Upper lobe of left lung (tissue), 6 donors: Measurements from ENCODE around the gene ZBTB7B. TPM values are rescaled to one million over a fixed set of nuclear protein-coding genes. Genes with fewer than 3 reads are reported as not detected.

Experiments used
- ATAC-seq, 2 donors: fragments of 200-7000 bp; cut with Tn5 transposase; one replicate each; pipeline ENCODE4 v1.9.1; 2022; ENCODE audit warnings: mild to moderate bottlenecking in 2 of 2, moderate library complexity in 2 of 2; ENCODE audit not compliant: low FRiP score in 2 of 2
- DNase-seq, 2 donors: peaks; one replicate each; pipeline ENCODE4 v3.0.0-alpha.2; 2019 to 2020
- H3K27ac ChIP-seq, 4 donors: fragments of 200-600 bp; sonication (generic); one replicate each; pipeline ENCODE4 v1.5.1; 2016 to 2019
- H3K27me3 ChIP-seq, 4 donors: fragments of 200-600 bp; sonication (generic); one replicate each; pipeline ENCODE4 v1.5.1; 2017 to 2019
- H3K36me3 ChIP-seq, 4 donors: fragments of 200-600 bp; sonication (generic); one replicate each; pipeline ENCODE4 v1.5.1; 2016 to 2019
- H3K4me1 ChIP-seq, 4 donors: fragments of 200-600 bp; sonication (generic); one replicate each; pipeline ENCODE4 v1.5.1; 2018 to 2019
- H3K4me3 ChIP-seq, 4 donors: fragments of 200-600 bp; sonication (generic); one replicate each; pipeline ENCODE4 v1.5.1; 2017 to 2019; ENCODE audit warnings: mild to moderate bottlenecking in 2 of 4, moderate library complexity in 1 of 4
- H3K9me3 ChIP-seq, 4 donors: fragments of 200-600 bp; sonication (generic); one replicate each; pipeline ENCODE4 v1.5.1; 2018 to 2019
- EP300 ChIP-seq, 4 donors: sonication (generic); formaldehyde crosslinking; IDR thresholded peaks; one replicate each; pipeline ENCODE4 v1.5.1; 2017; ENCODE audit warnings: antibody characterized with exemption in 4 of 4, control low read depth in 2 of 4
- POLR2A ChIP-seq, 4 donors: fragments of 450-650 bp; IDR thresholded peaks; one replicate each; pipeline ENCODE4 v1.5.1; 2016 to 2017; ENCODE audit warnings: antibody characterized with exemption in 4 of 4, mild to moderate bottlenecking in 2 of 4
- POLR2AphosphoS5 ChIP-seq, 2 donors: sonication (generic); formaldehyde crosslinking; IDR thresholded peaks; one replicate each; pipeline ENCODE4 v1.5.1; 2017; ENCODE audit warnings: antibody characterized with exemption in 2 of 2
- WGBS, 2 donors: methylation state at CpG; one replicate each; pipeline ENCODE4 v1.1.5; 2017 to 2018; 5-methylcytosine and 5-hydroxymethylcytosine counted together
- total RNA-seq, 6 donors: library from RNA; depleted of rRNA in 4 of 6; stranded (reverse); fragments of >200 nt in 4 of 6; gene quantifications; one replicate each; pipeline versions ENCODE4 v1.1.0 to v1.2.1, GENCODE V29; 2016 to 2021
- TF ChIP-seq, protein P1 (sequence below), 6 experiments: fragments of 450-650 bp in 4 of 6; fragments of 200-600 bp in 2 of 6; sonication (generic) in 2 of 6; IDR thresholded peaks; one replicate each; pipeline ENCODE4 v1.5.1; 2016 to 2019; ENCODE audit warnings: antibody characterized with exemption in 6 of 6
- donor health status: DM: no; HTN: no; CAD: no; lungs with moderate emphysema.
- donor health status: DM: no; HTN: yes; CAD: no; lungs with severe emphysema.

The ZBTB7B gene
- total RNA-seq, 6 donors from 2014 or later = 43.9 to 88.2 (median 66.2) TPM

DNA sequence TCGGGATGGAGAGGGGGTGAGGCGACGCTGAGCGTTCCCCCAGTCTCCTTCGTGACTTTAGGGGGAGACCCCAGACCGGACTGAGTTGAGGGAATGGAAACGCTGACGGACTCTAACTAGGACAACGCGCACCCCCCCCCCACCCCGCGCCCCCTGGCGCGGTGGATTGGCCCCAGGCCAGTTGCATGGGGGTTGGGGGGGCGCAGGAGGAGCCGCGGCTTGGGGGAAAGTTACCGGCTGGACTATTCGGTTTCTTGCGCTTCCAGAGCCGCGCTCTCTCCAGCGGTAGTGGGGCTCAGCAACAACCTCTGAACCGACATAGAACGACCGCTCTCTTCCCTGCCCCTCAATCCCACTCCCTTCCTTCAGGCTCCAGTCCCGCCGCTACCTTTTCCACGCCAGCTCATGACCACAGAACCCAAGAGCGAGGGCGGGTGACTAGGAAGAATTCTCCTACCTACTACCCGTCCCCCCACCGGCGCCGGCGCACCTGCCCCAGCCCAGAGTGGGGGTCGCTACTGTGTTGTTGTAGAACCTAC, 694 bp downstream of the ZBTB7B start:
- Histone ChIP-seq H3K4me1 (peaks cover 58 to 70% (median 63%) of the 10 kb centered on the region in 4 donors), H3K4me3 (peak overlapping the region; percentile 90 to 94 (median 94))
- peak in 1 of 2 donors; percentile 88 for DNase-seq

DNA sequence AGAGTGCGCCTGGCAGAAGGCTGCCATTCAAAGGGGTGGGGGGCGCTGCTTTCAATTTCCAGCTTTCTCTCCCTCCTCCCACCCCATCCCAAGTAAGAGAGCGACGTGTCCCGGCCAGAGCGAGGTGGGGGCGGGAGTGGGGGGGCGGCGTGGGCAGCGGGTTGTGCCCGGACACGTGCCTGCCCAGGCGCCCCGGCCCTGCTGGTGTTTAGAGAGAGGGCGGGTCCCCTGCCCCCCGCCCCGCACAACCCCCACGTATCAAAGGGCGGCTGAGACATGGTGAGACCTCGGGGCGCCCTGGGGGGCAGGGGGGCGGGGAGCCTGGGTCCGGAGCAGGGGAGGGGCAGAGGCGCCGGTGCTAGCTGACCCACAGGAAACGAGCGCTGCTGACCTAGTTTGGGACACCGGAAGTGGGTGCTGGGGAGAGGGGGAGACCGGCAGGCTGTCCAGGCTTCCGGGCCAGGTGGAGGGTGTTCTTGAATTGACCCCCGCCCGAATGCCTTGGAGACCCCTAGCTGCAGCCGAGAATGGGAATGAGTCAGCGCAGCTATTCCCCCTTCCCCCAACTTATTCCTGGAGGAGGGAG, 1.3 kb downstream of the ZBTB7B start:
- Histone ChIP-seq H3K9me3 (no peaks in the 10 kb centered on the region), H3K27ac (peak overlapping the region; percentile 93 to 100 (median 96)), H3K4me1 (peaks cover 58 to 71% (median 65%) of the 10 kb centered on the region in 4 donors), H3K4me3 (peak overlapping the region; percentile 90 to 94 (median 94)), H3K27me3 (no peaks in the 10 kb centered on the region), H3K36me3 (no peaks in the 10 kb centered on the region)
- WGBS, 2 donors = 1 to 3% methylated on average over 9 to 14 of the region's 34 CpGs
- ATAC-seq (peak in 1 of 2 donors; percentile 3), DNase-seq (peak; percentile 88 to 90)
- TF ChIP-seq POLR2AphosphoS5 (IDR thresholded peaks at IDR 0.05) (peak in 1 of 2 donors; percentile 8), EP300 (IDR thresholded peaks at IDR 0.05) (no peak), POLR2A (IDR thresholded peaks at IDR 0.05) (no peak)
- TF ChIP-seq, protein P1, sequence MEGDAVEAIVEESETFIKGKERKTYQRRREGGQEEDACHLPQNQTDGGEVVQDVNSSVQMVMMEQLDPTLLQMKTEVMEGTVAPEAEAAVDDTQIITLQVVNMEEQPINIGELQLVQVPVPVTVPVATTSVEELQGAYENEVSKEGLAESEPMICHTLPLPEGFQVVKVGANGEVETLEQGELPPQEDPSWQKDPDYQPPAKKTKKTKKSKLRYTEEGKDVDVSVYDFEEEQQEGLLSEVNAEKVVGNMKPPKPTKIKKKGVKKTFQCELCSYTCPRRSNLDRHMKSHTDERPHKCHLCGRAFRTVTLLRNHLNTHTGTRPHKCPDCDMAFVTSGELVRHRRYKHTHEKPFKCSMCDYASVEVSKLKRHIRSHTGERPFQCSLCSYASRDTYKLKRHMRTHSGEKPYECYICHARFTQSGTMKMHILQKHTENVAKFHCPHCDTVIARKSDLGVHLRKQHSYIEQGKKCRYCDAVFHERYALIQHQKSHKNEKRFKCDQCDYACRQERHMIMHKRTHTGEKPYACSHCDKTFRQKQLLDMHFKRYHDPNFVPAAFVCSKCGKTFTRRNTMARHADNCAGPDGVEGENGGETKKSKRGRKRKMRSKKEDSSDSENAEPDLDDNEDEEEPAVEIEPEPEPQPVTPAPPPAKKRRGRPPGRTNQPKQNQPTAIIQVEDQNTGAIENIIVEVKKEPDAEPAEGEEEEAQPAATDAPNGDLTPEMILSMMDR (IDR thresholded peaks at IDR 0.05) = no peak

More for the DNA sequence above, 694 bp downstream of the ZBTB7B start:
- WGBS, 2 donors = 0% methylated on average over 9 to 37 of the region's 37 CpGs
- Histone ChIP-seq H3K27ac (peak overlapping the region; percentile 93 to 100 (median 96)), H3K36me3 (no peaks in the 10 kb centered on the region), H3K27me3 (no peaks in the 10 kb centered on the region), H3K9me3 (no peaks in the 10 kb centered on the region)
- TF ChIP-seq, protein P1 (IDR thresholded peaks at IDR 0.05) = no peak
- TF ChIP-seq POLR2A (IDR thresholded peaks at IDR 0.05) (no peak), EP300 (IDR thresholded peaks at IDR 0.05) (no peak)
- no peak for ATAC-seq

DNA sequence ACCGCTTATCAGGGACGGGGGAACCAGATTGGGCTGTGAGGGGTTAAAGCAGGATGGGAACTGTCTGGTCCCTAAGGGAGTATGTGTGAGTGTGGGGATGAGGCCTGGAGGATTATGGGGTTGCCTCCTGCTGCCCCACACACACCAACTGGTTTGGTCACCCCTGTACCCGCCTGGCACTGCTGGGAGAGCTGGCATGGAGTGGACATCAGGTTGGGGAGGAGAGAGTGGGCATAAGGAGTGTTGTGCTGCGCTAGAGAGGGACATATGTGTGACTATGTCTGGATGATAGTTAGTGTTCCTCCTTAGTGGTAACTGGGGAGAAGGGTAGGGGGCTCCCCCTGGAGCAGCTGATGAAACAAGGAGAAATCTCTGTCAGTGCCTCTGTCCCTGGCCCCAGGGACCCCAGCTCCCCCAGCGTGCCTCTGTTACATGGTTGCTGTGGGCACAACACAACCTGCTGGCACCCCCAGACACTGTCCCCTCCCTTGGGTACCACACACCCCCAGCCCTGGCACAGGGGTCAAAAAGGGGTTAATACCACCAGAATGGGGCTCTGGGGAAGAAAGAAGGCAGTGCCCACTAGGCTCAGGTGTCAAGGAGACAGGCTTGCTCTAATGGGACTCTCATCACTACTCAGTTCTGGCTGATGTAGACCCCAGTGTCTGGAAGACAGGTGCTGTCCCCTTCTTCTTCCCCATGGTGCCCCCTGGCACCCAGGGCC, 1.9 kb downstream of the ZBTB7B start:
- DNase-seq (no peak), ATAC-seq (no peak)
- Histone ChIP-seq H3K36me3 (no peaks in the 10 kb centered on the region), H3K27me3 (no peaks in the 10 kb centered on the region), H3K27ac (peak overlapping the region; percentile 93 to 100 (median 96)), H3K4me1 (peaks cover 51 to 71% (median 65%) of the 10 kb centered on the region in 4 donors), H3K4me3 (peak overlapping the region; percentile 90 to 94 (median 94)), H3K9me3 (no peaks in the 10 kb centered on the region)
- WGBS, 2 donors = 28 to 39% methylated on average over 5 of the region's 5 CpGs
- TF ChIP-seq POLR2A (IDR thresholded peaks at IDR 0.05) (no peak), POLR2AphosphoS5 (IDR thresholded peaks at IDR 0.05) (no peak), EP300 (IDR thresholded peaks at IDR 0.05) (no peak)
- TF ChIP-seq, protein P1 (IDR thresholded peaks at IDR 0.05) = no peak

DNA sequence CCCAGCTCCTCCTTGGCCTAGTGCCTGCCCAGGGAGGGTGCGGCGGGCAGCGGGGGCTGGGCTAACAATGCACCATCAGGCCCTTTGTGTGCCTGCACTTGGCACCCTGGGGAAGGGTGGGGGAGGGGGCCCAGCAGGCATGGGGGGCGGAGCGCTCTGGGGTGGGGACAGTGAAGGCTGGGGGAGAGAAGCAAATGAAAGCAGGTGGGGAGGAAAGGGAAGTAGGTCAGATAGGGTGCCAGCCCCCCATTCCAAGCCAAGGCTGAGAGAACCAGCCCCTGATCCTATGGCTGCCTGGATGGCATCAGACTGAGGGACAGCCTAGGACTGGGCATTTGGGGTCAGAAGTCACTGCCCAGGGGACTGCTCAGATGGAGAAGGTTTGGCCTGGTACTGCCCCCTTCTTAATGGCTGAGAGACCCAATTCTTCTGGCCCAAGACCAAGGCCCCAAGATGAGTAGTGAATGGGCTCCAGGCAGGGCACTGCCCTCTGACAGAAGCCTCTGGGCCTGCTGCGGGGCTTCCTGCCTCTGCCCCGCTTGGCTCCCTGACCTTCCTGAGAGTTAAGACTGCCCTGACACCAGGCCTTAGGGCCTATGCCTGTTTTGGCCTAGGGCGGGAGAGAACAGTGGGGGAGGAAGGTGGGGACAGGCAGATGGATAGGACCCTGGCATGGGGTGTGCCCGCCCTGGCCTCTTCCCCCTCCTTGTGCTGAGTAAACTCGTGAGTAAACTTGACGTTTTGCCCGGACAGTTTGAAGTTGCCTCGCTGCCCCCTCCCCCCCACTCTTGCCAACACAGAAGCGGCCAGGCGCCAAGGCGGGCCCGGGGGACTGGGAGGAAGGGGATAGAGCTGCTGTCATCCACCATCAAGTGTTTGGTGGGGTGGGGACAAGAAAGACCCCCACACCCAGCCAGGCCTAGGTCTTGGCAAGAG, 2.7 kb downstream of the ZBTB7B start:
- no peaks in the 10 kb centered on the region for H3K27me3 ChIP-seq
- H3K4me1 ChIP-seq = peaks cover 46 to 70% (median 65%) of the 10 kb centered on the region in 4 donors
- peak; percentile 85 to 93 for DNase-seq
- peak overlapping the region in 3 of 4 donors; percentile 90 to 94 (median 94) for H3K4me3 ChIP-seq
- H3K9me3 ChIP-seq = no peaks in the 10 kb centered on the region
- no peaks in the 10 kb centered on the region for H3K36me3 ChIP-seq
- H3K27ac ChIP-seq = peak overlapping the region; percentile 93 to 100 (median 96)
- TF ChIP-seq EP300 (IDR thresholded peaks at IDR 0.05) = peak in 1 of 4 donors; percentile 11
- TF ChIP-seq POLR2A (IDR thresholded peaks at IDR 0.05) = peak in 1 of 4 donors; percentile 59
- TF ChIP-seq, protein P1 (IDR thresholded peaks at IDR 0.05) = no peak
- peak; percentile 13 to 33 for TF ChIP-seq POLR2AphosphoS5 (IDR thresholded peaks at IDR 0.05)
- 22 to 32% methylated on average over 10 to 14 of the region's 17 CpGs for WGBS, 2 donors
- ATAC-seq = peak in 1 of 2 donors; percentile 1
